ENCODE measurements around the gene DCLK2.

Gene DCLK2

GRCh38 chr4:150244600-150244999 lies 166.4 kb downstream of the DCLK2 start:
- DNase-seq = no peak

GRCh38 chr4:150247184-150247583 lies 168.9 kb downstream of the DCLK2 start:
- DNase-seq = no peak

- no peak for DNase-seq
These were observed 169.9 kb downstream of the DCLK2 start for GRCh38 chr4:150248181-150248580.

GRCh38 chr4:150250293-150250997 lies 172.2 kb downstream of the DCLK2 start:
- DNase-seq = no peak

GRCh38 chr4:150250998-150251651 lies 172.9 kb downstream of the DCLK2 start:
- no peak for DNase-seq

- no peak for DNase-seq
These were observed 173.5 kb downstream of the DCLK2 start for GRCh38 chr4:150251752-150252190.

GRCh38 chr4:150252306-150252705 lies 174.1 kb downstream of the DCLK2 start:
- no peak for DNase-seq

- no peak for DNase-seq
These were observed 174.5 kb downstream of the DCLK2 start for GRCh38 chr4:150252741-150253140.

- no peak for DNase-seq
These were observed 175.2 kb downstream of the DCLK2 start for GRCh38 chr4:150253416-150253815.

- DNase-seq = no peak
These were observed 175.9 kb downstream of the DCLK2 start for GRCh38 chr4:150253965-150254630.

GRCh38 chr4:150255610-150256224 lies 177.5 kb downstream of the DCLK2 start:
- no peak for DNase-seq

- no peak for DNase-seq
These were observed 178.0 kb downstream of the DCLK2 start for GRCh38 chr4:150256225-150256620.

GRCh38 chr4:150256841-150257730 lies 178.8 kb downstream of the DCLK2 start:
- no peak for DNase-seq

GRCh38 chr4:150258569-150258968 lies 180.3 kb downstream of the DCLK2 start:
- no peak for DNase-seq

- no peak for DNase-seq
These were observed 181.8 kb downstream of the DCLK2 start for GRCh38 chr4:150259861-150260567.

- DNase-seq = no peak
These were observed 183.3 kb downstream of the DCLK2 start for GRCh38 chr4:150261571-150261970.

- no peak for DNase-seq
These were observed 184.4 kb downstream of the DCLK2 start for GRCh38 chr4:150262611-150263010.

- no peak for DNase-seq
These were observed 186.4 kb downstream of the DCLK2 start for GRCh38 chr4:150264595-150265161.

- no peak for DNase-seq
These were observed 187.6 kb downstream of the DCLK2 start for GRCh38 chr4:150265806-150266205.

- no peak for DNase-seq
These were observed 190.2 kb downstream of the DCLK2 start for GRCh38 chr4:150268444-150268843.

GRCh38 chr4:150278206-150278605 lies 200.0 kb downstream of the DCLK2 start:
- DNase-seq = no peak
